Mesothelial cell of epicardium (in vitro differentiated cells): Measurements from ENCODE around the gene NLRP2B. TPM values are rescaled to one million over a fixed set of nuclear protein-coding genes. Genes with fewer than 3 reads are reported as not detected.
"Not testable (repeated sequence)": the region's sequence is repeated elsewhere in the genome, so short reads cannot be mapped to it uniquely, and the experiment has no call there.

ENCODE experiments used
- DNase-seq, 2 experiments: peaks; one replicate each; pipeline ENCODE4 v3.0.0; 2021; ENCODE audit warnings: low spot score in 2 of 2; ENCODE audit not compliant: unreplicated experiment in 2 of 2
- H3K27ac Mint-ChIP-seq: 2 replicates; pipeline ENCODE4 v1.8.0; 2021; ENCODE audit warnings: mixed read lengths
- H3K27me3 Mint-ChIP-seq: 2 replicates; pipeline ENCODE4 v1.8.0; 2021; ENCODE audit warnings: low read depth, mixed read lengths
- H3K36me3 Mint-ChIP-seq: 2 replicates; pipeline ENCODE4 v1.8.0; 2021; ENCODE audit warnings: mixed read lengths
- H3K4me1 Mint-ChIP-seq: 2 replicates; pipeline ENCODE4 v1.8.0; 2021; ENCODE audit warnings: mixed read lengths
- H3K4me3 Mint-ChIP-seq: 2 replicates; pipeline ENCODE4 v1.8.0; 2021; ENCODE audit warnings: mild to moderate bottlenecking, moderate library complexity, mixed read lengths
- H3K9me3 Mint-ChIP-seq: 2 replicates; pipeline ENCODE4 v1.8.0; 2021; ENCODE audit warnings: mixed read lengths
- CTCF ChIP-seq: fragments of 200-600 bp; sonication (generic); IDR thresholded peaks from one replicate; pipeline ENCODE4 v1.5.0; 2021; ENCODE audit warnings: antibody characterized with exemption; ENCODE audit not compliant: unreplicated experiment
- total RNA-seq: library from RNA; stranded (reverse); gene quantifications from 3 replicates; pipeline ENCODE4 v1.2.1, GENCODE V29; 2021

Gene NLRP2B
- not detected in 3 replicates for total RNA-seq

- no peak for DNase-seq
- no peak within 1 kb of the TSS for H3K27ac Mint-ChIP-seq
- no peaks in the 10 kb centered on the region for H3K4me1 Mint-ChIP-seq
- no peak within 1 kb of the TSS for H3K4me3 Mint-ChIP-seq
- no peak for TF ChIP-seq CTCF
- H3K27me3 Mint-ChIP-seq = no peaks in the 10 kb centered on the region
- H3K36me3 Mint-ChIP-seq = peaks cover 1% of the 10 kb centered on the region
- H3K9me3 Mint-ChIP-seq = peaks cover 52% of the 10 kb centered on the region
Observed at GRCh38 chrX:57680160-57680559, at the start of gene NLRP2B. Gene NLRP2B (minus strand): TSS chrX:57680260.

- not testable (repeated sequence) for H3K36me3 Mint-ChIP-seq, H3K27ac Mint-ChIP-seq, H3K27me3 Mint-ChIP-seq, DNase-seq, H3K4me3 Mint-ChIP-seq, H3K4me1 Mint-ChIP-seq
- H3K9me3 Mint-ChIP-seq = peaks cover 63% of the 10 kb centered on the region
Observed at GRCh38 chrX:57725995-57726394, 45.9 kb upstream of the NLRP2B start.

- Mint-ChIP-seq H3K27me3 (no peaks in the 10 kb centered on the region), H3K4me3 (no peak overlapping the region), H3K4me1 (no peaks in the 10 kb centered on the region), H3K9me3 (peaks cover 56% of the 10 kb centered on the region), H3K36me3 (peaks cover 1% of the 10 kb centered on the region), H3K27ac (no peak overlapping the region)
- no peak for TF ChIP-seq CTCF
- no peak for DNase-seq
Observed at GRCh38 chrX:57681341-57681740, 1.3 kb upstream of the NLRP2B start.

- no peak for DNase-seq
- no peak overlapping the region for H3K27ac Mint-ChIP-seq
- H3K36me3 Mint-ChIP-seq = peaks cover 1% of the 10 kb centered on the region
- no peak overlapping the region for H3K4me3 Mint-ChIP-seq
- H3K9me3 Mint-ChIP-seq = peaks cover 64% of the 10 kb centered on the region
- no peaks in the 10 kb centered on the region for H3K27me3 Mint-ChIP-seq
- no peaks in the 10 kb centered on the region for H3K4me1 Mint-ChIP-seq
- no peak for TF ChIP-seq CTCF
Observed at GRCh38 chrX:57678686-57679428, 1.2 kb downstream of the NLRP2B start.

GRCh38 chrX:57677132-57677858, 2.8 kb downstream of the NLRP2B start:
- Mint-ChIP-seq H3K27ac (no peak overlapping the region), H3K36me3 (peaks cover 1% of the 10 kb centered on the region), H3K27me3 (no peaks in the 10 kb centered on the region), H3K4me1 (no peaks in the 10 kb centered on the region), H3K9me3 (peaks cover 65% of the 10 kb centered on the region), H3K4me3 (no peak overlapping the region)
- no peak for TF ChIP-seq CTCF
- no peak for DNase-seq

- TF ChIP-seq CTCF = no peak
- H3K9me3 Mint-ChIP-seq = peaks cover 67% of the 10 kb centered on the region
- no peaks in the 10 kb centered on the region for H3K27me3 Mint-ChIP-seq
- H3K36me3 Mint-ChIP-seq = peaks cover 1% of the 10 kb centered on the region
- H3K4me3 Mint-ChIP-seq = no peak overlapping the region
- DNase-seq = no peak
- H3K4me1 Mint-ChIP-seq = no peaks in the 10 kb centered on the region
- no peak overlapping the region for H3K27ac Mint-ChIP-seq
Observed at GRCh38 chrX:57675320-57675719, 4.7 kb downstream of the NLRP2B start.
